ENCODE data around the gene RHBDL1.

GRCh38 chr16:708959-709358 is 33.5 kb downstream of the RHBDL1 start:
- TF ChIP-seq ZNF384 (IDR thresholded peaks at IDR 0.05; ENCODE audit: borderline replicate concordance, low read depth, low read length) (no peak), YY1 (IDR thresholded peaks at IDR 0.05; ENCODE audit: low read depth, low read length) (no peak), CTCF (IDR thresholded peaks at IDR 0.05 in 2 of 3, conservative IDR thresholded peaks at IDR 0.05 in 1 of 3; ENCODE audit: control insufficient read depth in 2 of 3, extremely low read depth in 1 of 3, insufficient read depth in 1 of 3, low read depth in 3 of 3, low read length in 3 of 3) (no peak)
